ENCODE data around the gene GHR.

Gene GHR

DNA sequence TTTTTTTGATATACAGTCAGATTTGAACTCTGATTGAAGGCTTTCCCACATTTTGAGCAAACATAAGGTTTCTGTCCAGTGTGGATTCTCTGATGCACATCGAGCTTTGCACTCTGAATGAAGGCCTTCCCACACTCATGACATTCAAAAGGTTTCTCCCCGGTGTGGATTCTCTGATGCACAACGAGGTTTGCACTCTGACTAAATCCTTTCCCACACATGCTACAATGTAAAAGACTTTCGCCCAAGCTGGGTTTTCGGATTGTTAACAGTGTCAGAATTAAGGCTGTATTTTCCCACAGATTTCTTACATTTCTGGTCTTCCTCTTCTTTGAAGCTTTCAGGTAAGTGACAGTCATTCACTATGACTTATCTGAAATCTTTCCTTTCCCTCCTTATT, 44.3 kb downstream of the GHR start:
- no peak for DNase-seq

DNA sequence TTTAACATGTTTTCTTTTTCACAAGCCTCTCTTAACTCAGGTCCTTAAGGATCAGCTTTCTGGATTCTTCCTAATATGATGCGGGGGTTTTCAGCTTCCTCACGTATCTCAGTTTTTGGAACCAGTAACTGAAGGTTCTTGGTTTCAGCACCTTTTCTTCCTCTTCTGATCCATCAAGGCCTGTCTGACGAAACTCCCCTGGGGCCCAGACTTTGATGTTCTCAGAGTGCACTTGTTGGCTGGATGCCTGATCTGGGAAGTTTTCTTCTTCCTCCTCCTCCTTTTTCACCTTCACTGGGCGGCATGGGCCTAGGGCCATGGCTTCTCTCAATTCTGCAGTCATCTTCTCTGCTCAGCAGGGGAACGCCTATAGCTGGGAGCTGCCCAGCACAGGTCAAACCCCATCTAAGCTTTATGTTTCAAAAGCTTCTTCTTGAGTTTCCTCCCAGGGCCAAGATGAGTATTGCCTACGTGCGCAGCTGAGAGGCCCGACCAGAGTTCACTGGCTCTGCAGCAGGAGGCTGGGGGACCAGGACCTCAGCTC, 44.8 kb downstream of the GHR start:
- DNase-seq = no peak

DNA sequence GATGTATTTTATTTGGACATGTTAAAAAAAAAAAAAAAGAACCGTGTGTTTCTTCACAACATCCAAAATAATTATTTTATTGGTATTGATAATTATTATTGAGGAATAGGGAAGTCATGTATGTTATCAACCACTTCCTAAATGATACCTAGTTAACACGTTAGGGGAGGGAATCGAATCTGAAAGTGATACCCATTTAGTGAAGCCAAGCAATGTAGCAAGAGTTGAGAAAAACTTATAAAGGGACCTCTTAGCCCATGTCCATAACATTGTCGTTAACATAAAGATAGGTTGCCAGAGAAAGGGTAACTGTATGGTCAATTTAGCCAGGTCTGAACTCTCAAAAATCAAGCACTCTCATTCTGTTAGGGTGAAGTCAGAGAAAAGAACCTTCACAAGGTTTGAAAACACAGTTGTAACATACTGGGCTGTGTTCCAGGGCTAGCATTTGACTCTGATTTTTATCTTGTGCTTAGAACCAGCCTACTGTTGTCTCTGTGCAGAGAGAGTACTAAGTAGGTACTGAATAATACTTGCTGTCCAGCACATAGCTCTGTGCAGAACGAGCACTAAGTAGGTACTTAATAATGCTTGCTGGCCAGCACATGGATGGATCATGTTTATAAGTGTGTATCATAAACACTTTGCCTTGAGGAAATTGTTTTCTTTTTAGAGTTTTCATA, 60.4 kb downstream of the GHR start:
- no peak for DNase-seq

DNA sequence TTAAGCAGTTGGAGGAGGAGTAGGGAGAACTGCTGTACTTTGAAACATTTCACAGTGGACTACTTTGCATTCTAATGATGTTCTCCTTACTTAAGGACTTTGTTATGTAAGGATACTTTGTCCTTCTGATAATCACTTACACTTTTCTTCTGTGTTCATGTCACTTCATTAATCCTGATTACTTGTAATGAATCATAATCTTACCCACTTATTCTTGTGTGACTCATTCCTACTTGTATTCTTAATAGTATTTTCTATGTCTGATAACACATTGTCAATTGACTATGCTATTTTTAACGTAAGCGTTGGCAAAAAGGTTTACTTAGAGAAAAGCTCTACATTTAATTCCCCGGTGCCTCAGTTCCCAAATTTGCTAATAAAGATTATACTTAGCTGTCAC, 63.8 kb downstream of the GHR start:
- DNase-seq = no peak

DNA sequence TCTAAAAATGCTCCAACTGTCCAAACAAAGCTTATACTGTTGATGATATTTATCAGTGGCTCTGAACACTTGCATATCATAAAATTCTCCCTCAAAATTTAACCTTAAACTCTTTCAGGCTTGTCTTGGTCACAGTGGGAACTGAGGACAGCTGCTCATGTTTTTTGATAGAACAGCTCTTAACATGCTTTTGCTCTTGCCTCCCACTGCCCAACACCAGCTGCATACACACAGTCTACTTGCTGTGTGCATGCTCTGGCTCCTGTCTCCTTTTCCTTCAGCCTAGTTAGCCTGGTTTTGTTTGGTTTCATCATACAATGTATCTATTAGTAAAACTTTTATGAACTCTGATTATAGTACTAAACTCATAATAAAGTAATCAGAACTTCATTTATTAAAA, 64.6 kb downstream of the GHR start:
- DNase-seq = no peak

DNA sequence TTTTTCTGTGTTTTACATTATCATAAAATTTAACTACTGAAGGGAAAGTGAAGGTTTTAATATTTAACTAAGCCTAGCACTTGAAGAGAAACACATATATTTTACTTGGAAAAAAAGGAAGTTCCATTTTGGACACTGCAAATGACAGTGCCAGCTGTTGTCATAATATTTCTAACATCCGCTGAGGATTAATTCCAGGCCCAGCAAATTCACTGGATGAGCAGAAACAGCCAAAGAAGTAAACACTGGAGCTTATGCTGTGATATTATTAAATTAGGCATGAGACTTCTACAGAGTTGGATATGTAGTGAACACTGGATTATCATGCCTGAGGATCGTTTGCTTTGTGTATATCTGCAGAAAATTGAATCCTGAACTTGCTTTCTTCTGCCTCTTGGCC, 67.6 kb downstream of the GHR start:
- no peak for DNase-seq

DNA sequence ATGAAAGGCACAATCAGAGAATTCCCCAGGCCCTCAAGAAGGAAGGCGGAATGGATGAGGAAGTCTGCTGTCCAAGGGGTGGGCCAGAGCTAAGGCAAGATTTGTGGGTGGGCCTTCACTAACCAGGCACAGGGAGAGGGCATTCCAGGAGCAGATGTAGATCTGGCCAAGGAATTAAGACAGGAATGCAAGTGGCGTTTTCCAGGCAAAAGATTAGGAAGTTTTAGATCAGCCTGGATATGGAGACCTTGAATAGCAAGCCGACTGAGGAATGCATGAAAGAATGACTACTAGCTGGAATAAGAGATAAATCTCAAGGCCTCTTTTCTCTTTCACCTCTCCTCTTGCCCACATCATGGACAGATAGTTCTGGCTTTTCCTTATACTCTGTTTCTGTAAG, 68.5 kb downstream of the GHR start:
- peak; percentile 50 for DNase-seq

DNA sequence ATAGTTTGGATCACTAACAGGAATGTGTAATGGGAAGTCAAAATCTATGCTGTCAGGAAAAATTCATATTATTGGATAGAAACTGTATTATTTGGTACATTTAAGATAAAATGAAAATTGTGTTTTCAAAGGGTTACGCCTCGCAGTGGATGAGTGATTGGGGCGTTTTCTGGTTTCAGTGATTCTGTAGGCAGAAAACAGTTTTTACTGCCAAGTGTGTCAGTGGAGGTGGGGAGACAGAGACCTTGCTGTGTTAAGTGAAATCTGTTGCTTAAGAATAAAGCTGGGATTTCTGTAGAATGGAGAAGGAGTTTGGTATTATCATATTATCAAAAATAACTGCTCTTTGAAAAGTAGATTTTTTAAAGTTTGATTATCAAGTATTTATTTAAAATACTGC, 69.7 kb downstream of the GHR start:
- no peak for DNase-seq

DNA sequence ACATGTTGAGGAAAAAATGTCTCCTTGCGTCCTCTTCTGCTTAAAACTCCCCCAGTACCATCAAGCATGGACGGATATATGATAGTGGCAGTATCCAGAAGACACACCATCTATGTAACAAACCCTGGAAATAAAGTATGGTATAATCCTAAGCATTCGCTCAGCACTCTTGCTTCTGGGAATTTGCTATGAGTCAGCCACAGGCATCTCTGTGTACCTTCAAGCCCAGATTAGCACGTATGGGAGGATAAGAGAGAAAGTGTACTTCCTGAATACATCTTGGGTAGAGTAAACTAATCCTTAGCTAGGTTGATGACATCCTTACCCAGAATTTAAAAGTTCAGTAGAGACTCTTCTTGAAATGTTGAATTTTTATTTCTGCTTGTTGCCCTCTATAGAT, 71.2 kb downstream of the GHR start:
- DNase-seq = peak; percentile 32

DNA sequence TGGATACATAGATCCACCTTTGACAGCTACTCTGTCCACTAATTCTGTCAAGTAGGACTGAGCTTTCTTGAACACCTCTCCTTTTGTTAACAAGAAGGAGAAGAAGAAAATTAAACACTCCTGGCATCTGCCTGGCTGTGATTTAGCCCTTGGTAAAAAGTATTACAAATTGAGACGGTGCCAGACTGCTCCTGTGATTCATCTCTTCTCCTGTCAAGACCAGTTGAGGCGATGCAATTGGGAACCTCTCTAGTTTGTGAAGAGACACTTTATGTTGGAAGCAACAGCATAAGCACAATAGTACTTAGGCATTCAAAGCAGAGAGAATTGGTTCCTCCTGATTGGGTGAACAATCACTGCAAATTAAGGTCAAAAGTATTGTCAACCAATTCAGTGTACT, 72.7 kb downstream of the GHR start:
- DNase-seq = peak; percentile 54

DNA sequence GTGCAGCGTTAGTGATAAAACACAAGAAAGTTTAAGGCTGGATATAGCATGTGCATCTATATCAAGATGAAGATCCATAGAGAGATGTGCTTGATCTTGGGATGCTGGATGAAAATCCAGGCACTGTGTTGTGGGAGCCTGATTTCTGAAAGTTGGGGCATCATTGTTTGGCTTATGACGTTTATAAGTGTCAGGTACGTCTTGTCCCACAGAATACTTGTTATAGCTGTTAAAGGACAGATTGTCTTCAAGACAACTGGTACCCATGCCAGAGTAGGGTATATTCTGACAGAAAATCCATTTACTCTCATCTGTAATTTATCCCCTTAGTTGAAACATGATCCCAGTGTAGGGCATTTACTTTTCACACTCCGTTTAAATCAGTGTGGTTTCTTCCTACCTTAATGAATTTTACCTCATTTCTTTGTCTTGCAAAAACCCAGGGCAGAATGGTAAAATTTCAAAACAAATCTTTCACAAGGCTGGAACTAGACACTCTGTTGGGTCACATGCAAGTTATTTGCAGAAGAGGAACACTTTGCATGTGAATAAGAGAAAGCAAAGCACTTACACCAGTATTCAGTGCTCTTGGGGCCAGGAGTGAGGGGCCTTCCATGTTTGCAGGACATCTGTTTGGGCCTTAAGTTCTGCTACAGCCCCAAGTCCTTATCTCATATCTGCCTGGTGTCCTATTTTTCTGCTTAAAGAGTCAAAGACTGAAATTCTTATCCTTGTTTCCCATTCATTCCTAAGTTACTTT, 73.3 kb downstream of the GHR start:
- no peak for DNase-seq

DNA sequence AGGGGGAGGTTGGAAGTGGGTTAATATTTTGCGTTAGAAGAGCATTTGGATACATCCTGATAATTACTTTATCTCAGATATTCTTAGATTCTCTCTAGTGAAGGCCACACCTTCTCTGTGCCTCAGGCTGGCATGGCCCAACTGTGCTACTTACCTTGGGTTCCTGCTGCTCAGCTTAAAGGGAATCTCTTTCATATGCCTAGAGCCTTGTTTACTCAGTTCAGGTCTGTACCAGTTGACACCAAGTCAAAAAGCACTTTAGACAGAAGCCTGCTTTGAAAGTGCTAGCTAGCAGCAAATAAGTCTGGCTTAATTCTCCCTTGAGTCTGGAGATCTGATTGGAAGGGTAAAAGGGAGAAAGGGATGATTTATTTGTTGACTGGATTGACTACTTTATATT, 74.8 kb downstream of the GHR start:
- no peak for DNase-seq

DNA sequence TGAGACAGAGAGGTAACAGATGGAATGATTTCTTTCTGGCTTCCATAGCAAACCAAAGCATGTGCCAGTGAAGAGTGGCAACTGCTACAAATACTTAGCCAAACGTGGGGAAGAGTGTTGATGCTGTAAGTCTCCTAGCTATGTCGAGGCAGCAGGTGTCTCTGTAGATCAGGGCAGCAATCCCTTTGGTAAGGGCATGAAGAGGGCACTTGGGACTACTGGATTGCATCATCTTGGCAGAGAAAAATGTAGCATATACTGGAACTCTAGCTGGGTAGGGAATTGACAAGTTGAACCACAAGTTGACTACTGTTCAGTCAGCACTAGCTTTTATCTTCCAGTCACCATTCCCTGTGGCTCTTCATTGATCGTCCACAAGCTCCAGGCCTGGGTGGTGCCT, 75.8 kb downstream of the GHR start:
- no peak for DNase-seq

DNA sequence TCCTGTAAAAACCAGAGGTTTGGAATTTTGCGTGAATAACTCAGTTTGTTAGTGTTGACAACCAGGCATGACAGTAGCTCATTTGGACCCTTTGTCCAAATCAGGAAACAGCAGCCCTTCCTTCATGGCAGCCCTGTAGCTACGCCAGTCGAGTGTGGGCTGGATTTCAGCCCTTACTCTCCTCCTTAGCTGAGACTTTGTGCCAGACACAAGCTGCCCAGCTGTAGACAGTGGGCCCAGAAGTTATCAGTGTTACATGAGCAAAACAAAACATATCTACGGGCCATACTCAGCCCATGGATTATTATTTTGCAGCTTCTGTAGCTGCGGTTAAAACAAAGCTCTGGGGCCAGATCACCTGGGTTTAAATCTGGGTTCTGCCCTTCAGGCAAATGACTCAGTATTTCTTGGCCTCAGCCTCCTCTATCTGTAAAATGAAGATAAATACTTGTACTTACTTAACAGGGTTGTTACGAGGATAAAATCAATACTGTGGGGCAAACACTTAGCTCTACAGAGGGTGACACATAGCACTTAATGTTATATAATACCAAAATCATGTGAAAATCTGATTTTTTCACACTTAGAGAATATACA, 76.9 kb downstream of the GHR start:
- DNase-seq = no peak

DNA sequence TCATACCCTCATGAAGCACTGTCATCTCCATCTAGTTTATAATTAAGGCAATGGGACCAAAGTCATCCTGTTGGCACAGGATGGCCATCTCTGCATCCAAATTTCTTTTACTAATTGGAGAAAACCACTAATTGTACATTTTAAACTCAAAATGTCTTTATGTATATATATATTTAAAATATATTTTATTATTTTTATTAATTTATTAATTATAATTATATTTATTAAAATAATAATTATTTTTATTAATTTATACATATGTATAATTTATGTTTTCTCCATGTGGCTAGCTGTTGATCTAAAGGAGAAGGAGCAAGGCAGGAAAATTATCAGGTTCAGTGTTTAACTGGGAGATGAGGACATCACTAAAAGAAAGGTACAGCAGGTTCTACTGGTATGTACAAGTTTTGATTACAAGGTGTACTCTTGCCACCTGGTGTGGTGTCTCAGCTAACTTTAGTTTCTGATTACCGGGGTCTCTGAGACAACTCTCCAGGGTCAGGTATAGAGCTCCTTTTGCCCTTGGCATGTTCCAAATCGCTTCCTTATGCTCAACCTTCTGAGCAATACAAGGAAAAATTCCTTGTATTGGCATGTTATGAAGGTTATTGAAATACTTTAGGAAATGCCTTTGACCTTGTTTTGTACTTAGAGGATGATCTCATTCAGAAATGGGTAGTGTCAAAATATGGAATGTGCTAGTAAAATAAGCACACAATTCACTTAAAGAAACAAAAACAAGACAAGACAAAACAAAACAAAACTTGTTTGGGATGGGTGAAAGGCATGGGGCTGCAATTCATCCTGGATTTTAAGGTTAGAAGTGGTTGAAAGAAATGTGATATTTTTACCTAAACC, 79.6 kb downstream of the GHR start:
- no peak for DNase-seq

DNA sequence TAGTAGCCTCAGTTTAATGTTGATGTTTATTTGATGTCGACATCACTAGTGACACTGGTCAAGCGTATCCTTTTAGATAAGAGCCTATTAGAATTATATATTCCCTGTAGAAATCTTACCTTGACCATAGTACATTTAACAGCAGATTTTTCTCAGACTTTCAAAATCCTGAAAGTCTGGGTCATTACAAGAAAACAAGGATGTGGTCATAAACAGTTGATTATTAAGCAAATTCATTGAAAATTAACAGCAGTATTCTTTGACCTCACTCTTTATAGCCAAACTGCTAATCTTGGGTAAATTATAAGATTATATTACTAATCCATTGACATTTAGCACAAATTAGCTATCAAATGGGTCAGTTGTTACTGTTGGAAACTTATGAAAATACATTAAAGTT, 83.4 kb downstream of the GHR start:
- DNase-seq = no peak

DNA sequence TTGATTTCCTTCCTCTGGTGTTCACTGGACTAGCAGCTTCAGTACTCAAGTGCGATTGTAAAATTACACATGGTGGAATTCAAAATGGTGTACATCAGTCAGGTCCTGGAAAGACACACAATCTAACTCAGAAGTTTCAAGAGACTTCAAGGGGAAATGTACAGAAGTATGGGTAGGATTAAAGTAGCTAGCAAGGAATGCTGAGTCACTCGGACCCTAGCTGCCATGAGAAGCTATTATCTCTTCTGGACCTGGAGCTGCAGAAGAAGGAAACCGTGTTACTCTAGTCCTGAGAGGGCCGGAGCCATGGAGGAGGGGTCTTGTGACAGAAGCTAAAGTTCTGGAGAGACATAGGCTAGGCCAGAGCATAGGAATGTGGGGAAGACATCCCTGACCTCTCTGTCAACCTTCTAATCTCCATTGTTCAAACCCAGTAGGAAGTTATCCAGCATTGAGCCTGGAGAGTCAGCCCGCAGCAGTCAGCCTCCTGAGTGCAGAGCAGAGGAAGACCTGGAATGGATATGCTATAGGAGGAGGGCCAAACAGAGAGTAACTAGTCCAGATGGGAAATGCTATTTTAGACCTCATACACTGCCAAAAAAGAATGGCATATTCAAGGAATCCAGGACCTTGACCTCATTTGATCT, 84.3 kb downstream of the GHR start:
- no peak for DNase-seq

DNA sequence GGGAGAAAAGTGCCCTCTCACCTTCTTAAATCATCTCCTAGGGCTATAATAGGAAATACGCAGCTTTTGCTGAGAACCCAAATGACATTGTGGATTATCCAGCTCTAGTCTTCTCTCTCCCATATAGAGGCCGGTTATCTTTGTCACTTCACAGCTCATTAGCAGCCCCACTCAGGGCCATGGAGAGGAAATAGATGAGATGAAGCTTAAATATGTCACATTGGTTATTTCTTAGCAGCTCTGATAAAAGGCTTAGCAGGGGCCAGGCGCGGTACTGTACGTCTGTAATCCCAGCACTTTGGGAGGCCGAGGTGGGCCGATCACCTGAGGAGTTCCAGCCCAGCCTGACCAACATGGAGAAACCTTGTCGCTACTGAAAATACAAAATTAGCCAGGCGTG, 90.0 kb downstream of the GHR start:
- DNase-seq = no peak

DNA sequence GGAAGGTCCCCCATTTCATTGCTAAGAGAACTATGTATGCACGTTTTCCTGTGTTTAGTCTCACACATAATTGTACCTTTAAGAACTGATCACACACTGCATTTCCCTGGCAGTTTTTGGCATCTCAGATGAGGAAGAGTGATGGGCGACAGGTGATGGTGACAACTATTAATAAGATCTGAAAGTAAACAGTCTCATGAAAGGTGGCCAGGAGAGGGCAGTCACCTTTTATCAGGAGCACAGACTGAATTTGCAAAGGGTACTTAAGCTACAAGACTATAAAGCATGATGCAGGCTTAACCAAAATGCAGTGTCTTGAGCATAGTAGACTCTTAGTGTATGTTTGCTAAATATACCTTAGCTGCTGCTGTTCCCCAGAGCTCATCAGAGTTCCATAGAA, 91.5 kb downstream of the GHR start:
- DNase-seq = no peak

DNA sequence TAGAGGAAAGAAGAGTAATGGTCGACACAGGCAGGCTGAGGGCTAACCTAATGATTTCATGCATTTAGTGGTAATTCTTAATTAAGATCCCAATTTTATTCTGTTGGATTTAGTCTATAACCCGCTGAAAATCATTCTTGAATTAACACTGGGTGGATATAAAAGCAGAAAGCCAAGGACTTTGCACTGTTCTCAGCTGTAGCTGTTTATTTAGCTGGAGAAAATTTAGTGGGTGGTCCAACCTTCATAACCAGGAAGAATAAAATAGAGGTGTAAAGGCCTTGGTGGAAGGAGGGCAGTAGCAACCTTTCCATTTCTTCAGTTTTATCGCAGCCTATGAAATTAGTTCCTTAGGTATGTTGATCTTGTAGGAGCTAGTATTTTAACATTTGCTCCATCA, 92.3 kb downstream of the GHR start:
- no peak for DNase-seq

DNA sequence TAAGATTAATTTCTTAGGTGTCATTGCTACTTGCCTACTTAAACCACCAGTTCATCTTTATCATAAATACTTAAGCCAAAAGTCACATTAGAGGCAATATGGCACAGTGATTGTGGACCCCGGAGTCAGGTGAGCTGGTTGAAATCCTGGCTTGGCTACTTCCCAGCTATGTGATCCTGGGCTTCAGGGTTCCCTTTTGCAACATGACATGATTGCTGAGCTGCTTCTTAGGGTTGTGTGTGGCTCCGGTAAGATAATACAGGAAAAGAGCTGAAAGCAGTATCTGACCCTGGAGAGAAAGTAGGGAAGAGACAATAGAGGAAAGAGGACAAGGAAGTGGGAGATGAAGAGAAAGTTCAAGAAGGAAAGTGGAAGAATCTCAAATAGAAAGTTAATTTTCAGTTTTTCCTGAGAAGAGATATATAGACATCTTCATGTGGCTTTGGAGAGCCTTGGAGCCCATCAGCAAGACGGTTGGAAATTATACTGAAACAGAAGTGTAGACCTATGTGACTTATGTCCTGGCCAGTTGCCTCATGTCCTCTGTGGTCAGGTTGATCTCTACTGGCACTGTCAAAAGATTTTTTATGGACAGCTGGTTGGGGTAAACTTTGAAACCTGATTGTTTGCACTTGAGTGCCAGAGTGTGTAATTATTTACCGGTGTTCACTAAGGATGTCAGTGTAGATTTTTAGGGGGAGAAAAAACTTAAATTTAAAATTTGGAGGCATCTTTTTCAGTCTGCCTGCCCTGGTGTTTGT, 93.2 kb downstream of the GHR start:
- DNase-seq = no peak

DNA sequence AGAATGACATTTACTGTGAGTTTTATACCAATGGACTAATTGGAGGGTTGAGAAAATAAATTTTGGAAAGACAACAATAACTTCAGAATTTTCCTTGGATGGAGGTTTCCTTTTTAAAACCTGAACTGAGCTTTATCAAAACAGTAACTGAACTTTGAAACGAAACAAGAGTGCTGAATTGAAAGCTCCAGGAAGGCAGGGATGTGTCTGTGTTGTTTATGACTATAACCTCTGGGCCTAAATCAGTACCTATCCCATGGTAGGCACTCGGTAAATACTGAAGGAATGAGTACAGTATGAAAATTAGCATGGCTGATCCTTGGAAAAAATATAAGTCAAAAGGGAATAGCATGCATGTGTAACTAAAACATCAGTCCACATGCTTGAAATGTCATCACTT, 93.9 kb downstream of the GHR start:
- DNase-seq = no peak

All from fibroblast of skin of right quadriceps (primary cell).